ENCODE measurements around the gene MIOX. TPM values are rescaled to one million over a fixed set of nuclear protein-coding genes. Genes with fewer than 3 reads are reported as not detected.

The MIOX gene
- total and polyA plus RNA-seq, 2 donors (not counting 3 experiments of a cell fraction or from before 2014, with no cell fraction given): not detected

- TF ChIP-seq JUN (IDR thresholded peaks at IDR 0.05; ENCODE audit: borderline replicate concordance, insufficient read depth, insufficient read length, low read depth): no peak
- TF ChIP-seq, protein P1, sequence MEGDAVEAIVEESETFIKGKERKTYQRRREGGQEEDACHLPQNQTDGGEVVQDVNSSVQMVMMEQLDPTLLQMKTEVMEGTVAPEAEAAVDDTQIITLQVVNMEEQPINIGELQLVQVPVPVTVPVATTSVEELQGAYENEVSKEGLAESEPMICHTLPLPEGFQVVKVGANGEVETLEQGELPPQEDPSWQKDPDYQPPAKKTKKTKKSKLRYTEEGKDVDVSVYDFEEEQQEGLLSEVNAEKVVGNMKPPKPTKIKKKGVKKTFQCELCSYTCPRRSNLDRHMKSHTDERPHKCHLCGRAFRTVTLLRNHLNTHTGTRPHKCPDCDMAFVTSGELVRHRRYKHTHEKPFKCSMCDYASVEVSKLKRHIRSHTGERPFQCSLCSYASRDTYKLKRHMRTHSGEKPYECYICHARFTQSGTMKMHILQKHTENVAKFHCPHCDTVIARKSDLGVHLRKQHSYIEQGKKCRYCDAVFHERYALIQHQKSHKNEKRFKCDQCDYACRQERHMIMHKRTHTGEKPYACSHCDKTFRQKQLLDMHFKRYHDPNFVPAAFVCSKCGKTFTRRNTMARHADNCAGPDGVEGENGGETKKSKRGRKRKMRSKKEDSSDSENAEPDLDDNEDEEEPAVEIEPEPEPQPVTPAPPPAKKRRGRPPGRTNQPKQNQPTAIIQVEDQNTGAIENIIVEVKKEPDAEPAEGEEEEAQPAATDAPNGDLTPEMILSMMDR (IDR thresholded peaks at IDR 0.05; ENCODE audit: extremely low read depth in 1 of 2, insufficient read depth in 1 of 2, low read depth in 1 of 2, low read length in 2 of 2): no peak
- TF ChIP-seq POLR2AphosphoS5 (IDR thresholded peaks at IDR 0.05; ENCODE audit: insufficient read depth, low read depth, low read length): no peak
- TF ChIP-seq MAX (IDR thresholded peaks at IDR 0.05; ENCODE audit: insufficient read depth, insufficient read length): no peak
- no peak for TF ChIP-seq MYC (IDR thresholded peaks at IDR 0.05; ENCODE audit: low read depth, low read length)
- no peak for TF ChIP-seq FOS (IDR thresholded peaks at IDR 0.05; ENCODE audit: borderline replicate concordance, insufficient read depth, low read length)
- TF ChIP-seq POLR2A (IDR thresholded peaks at IDR 0.05; ENCODE audit: low read depth, low read length): no peak
- no peak for TF ChIP-seq GATA2 (IDR thresholded peaks at IDR 0.05; ENCODE audit: insufficient read depth, insufficient read length, low read depth, low read length)
- no peak for TF ChIP-seq EZH2 (IDR thresholded peaks at IDR 0.05; ENCODE audit: borderline replicate concordance, low read depth, low read length, severe bottlenecking)
- dilution Hi-C loops (cut with MboI; ENCODE audit: extremely low pct_ligation_motif_present, low sequenced_read_pairs): no loop called here
- intact Hi-C loops (cut with micrococcal nuclease): no loop called here
Measured at GRCh38 chr22:50463188-50463900, 23.3 kb upstream of the MIOX start.

More at GRCh38 chr22:50463188-50463900, 23.3 kb upstream of the MIOX start:
- no peaks in the 10 kb centered on the region for H3K9me3 ChIP-seq (replicated peaks; ENCODE audit: control insufficient read depth, insufficient read depth, low read length)
- peaks cover 0 to 82% of the 10 kb centered on the region in 2 experiments for H3K36me3 ChIP-seq (ENCODE audit: control insufficient read depth in 2 of 2, extremely low read depth in 1 of 2, insufficient read depth in 2 of 2, low read length in 2 of 2)
- CTCF ChIA-PET: no interaction called here
- H3K9ac ChIP-seq (replicated peaks; ENCODE audit: extremely low read depth, insufficient read depth, low read length): no peak overlapping the region
- H3K4me3 ChIP-seq (replicated peaks in 1 of 3; ENCODE audit: insufficient read depth in 1 of 3, low read depth in 1 of 3, low read length in 3 of 3): no peak overlapping the region
- no peak for DNase-seq (ENCODE audit: low read depth, low spot score)
- H2AFZ ChIP-seq (ENCODE audit: low read depth, low read length): no peak overlapping the region
- H3K4me2 ChIP-seq (ENCODE audit: insufficient read depth, low read length): no peak overlapping the region
- no peaks in the 10 kb centered on the region for H3K4me1 ChIP-seq (ENCODE audit: control insufficient read depth, extremely low read depth, insufficient read depth, low read length)
- FAIRE-seq: no peak
- no TSS peak for BruUV-seq (replicated peaks)
- H3K27me3 ChIP-seq (ENCODE audit: control insufficient read depth in 2 of 2, insufficient read depth in 2 of 2, low read length in 2 of 2): no peaks in the 10 kb centered on the region
- H3K9me1 ChIP-seq (replicated peaks; ENCODE audit: control insufficient read depth, extremely low read depth, insufficient read depth, low read length): no peaks in the 10 kb centered on the region
- no peak overlapping the region for H3K27ac ChIP-seq (ENCODE audit: insufficient read depth, low read depth, low read length)
- H4K20me1 ChIP-seq (replicated peaks; ENCODE audit: control insufficient read depth, extremely low read depth, insufficient read depth, low read length): no peaks in the 10 kb centered on the region
- peaks cover 6% of the 10 kb centered on the region for H3K79me2 ChIP-seq (ENCODE audit: control insufficient read depth, insufficient read depth, low read length)
- POLR2A ChIA-PET: no interaction called here
